HCT116 (cell line): ENCODE results near the gene TSPAN3. TPM values are rescaled to one million over a fixed set of nuclear protein-coding genes. Genes with fewer than 3 reads are reported as not detected.

ENCODE experiments used
- ATAC-seq: fragments of 200-7000 bp; cut with Tn5 transposase; 2 replicates; pipeline ENCODE4 v1.9.1; 2020; ENCODE audit warnings: mild to moderate bottlenecking, moderate library complexity
- BruUV-seq: library from RNA; stranded (reverse); fragments of 400-500 nt; replicated peaks from 2 replicates; lab custom pipeline; 2021; lab: Mats Ljungman, UMichigan
- CTCF ChIA-PET: fragments of 300-600 bp; sonication (Branson Sonifier 250); formaldehyde crosslinking; loops from one replicate; lab custom pipeline; 2021; ENCODE audit warnings: antibody characterized with exemption; lab: Charles Lee
- POLR2A ChIA-PET: fragments of 300-600, 350-600 bp; sonication (Branson Sonifier 250); formaldehyde crosslinking; loops from one replicate; lab custom pipeline; 2021; ENCODE audit warnings: antibody characterized with exemption; lab: Charles Lee
- RAD21 ChIA-PET, 2 experiments: fragments of 300-600 bp; sonication (Branson Sonifier 250); formaldehyde crosslinking; loops; one replicate each; lab custom pipeline; 2023; ENCODE audit warnings: low total read pairs in 2 of 2; ENCODE audit not compliant: uncharacterized antibody in 2 of 2, unreplicated experiment in 2 of 2, low non-redundant PET in 1 of 2; lab: Charles Lee
- DNase-seq: peaks from one replicate; pipeline ENCODE4 v3.0.0-alpha.2; 2010; ENCODE audit warnings: low read depth, low spot score
- H2AFZ ChIP-seq: fragments of 200-600 bp; shearing (Covaris generic), sonication (generic); 2 replicates; pipeline ENCODE4 v1.6.1; 2017; ENCODE audit warnings: low read depth, mixed run types, mixed read lengths, antibody characterized with exemption, low read length; ENCODE audit not compliant: poor library complexity, severe bottlenecking
- H3K27ac ChIP-seq: 2 replicates; pipeline ENCODE4 v1.5.1; 2012; ENCODE audit warnings: low read depth, low read length
- H3K27me3 ChIP-seq: fragments of 200-600 bp; sonication (generic); 2 replicates; pipeline ENCODE4 v1.6.1; 2016; ENCODE audit warnings: mixed run types, low read length, mixed read lengths; ENCODE audit not compliant: insufficient read depth
- H3K36me3 ChIP-seq, 2 experiments: fragments of 200-500 bp in 1 of 2; fragments of 200-600 bp in 1 of 2; sonication (Bioruptor generic) in 1 of 2; sonication (generic) in 1 of 2; 2 replicates each; pipeline versions ENCODE4 v1.5.1 to v1.6.1; 2014 to 2016; ENCODE audit warnings: low read length in 2 of 2, inconsistent platforms in 1 of 2, mixed read lengths in 1 of 2, mixed run types in 1 of 2; ENCODE audit not compliant: insufficient read depth in 2 of 2, control insufficient read depth in 1 of 2
- H3K4me1 ChIP-seq, 2 experiments: fragments of 200-600 bp in 1 of 2; sonication (generic) in 1 of 2; 2 replicates each; pipeline versions ENCODE4 v1.5.1 to v1.6.1; 2012 to 2017; ENCODE audit warnings: low read length in 2 of 2, inconsistent platforms in 1 of 2, mild to moderate bottlenecking in 1 of 2, mixed read lengths in 1 of 2, mixed run types in 1 of 2, moderate library complexity in 1 of 2; ENCODE audit not compliant: insufficient read depth in 2 of 2, control insufficient read depth in 1 of 2
- H3K4me2 ChIP-seq: fragments of 200-600 bp; sonication (generic); 2 replicates; pipeline ENCODE4 v1.6.1; 2017; ENCODE audit warnings: mixed run types, low read length, mixed read lengths
- H3K4me3 ChIP-seq, 2 experiments: fragments of 200-600 bp in 1 of 2; sonication (generic) in 1 of 2; replicated peaks in 1 of 2; 2 replicates each; pipeline ENCODE4 v1.5.1; 2011 to 2016; ENCODE audit warnings: low read length in 2 of 2, control low read depth in 1 of 2, low read depth in 1 of 2, mild to moderate bottlenecking in 1 of 2, mixed read lengths in 1 of 2, mixed run types in 1 of 2
- H3K79me2 ChIP-seq: fragments of 200-600 bp; sonication (generic); 2 replicates; pipeline ENCODE4 v1.6.1; 2017; ENCODE audit warnings: mild to moderate bottlenecking, mixed run types, low read length, moderate library complexity, mixed read lengths; ENCODE audit not compliant: insufficient read depth
- H3K9ac ChIP-seq: fragments of 200-600 bp; sonication (generic); 2 replicates; pipeline ENCODE4 v1.6.1; 2016; ENCODE audit warnings: low read length, mixed read lengths
- H3K9me2 ChIP-seq: fragments of 200-600 bp; sonication (generic), shearing (Covaris generic); 2 replicates; pipeline ENCODE4 v1.6.1; 2017; ENCODE audit warnings: mixed run types, mild to moderate bottlenecking, moderate library complexity; ENCODE audit not compliant: insufficient read depth
- H3K9me3 ChIP-seq, 2 experiments: fragments of 200-500 bp in 1 of 2; fragments of 200-600 bp in 1 of 2; sonication (Bioruptor generic) in 1 of 2; sonication (generic) in 1 of 2; 2 replicates each; pipeline ENCODE4 v1.6.1; 2014 to 2017; ENCODE audit warnings: low read length in 2 of 2, mixed read lengths in 2 of 2, inconsistent platforms in 1 of 2, low read depth in 1 of 2, mild to moderate bottlenecking in 1 of 2, mixed run types in 1 of 2, moderate library complexity in 1 of 2; ENCODE audit not compliant: control insufficient read depth in 1 of 2, insufficient read depth in 1 of 2
- H4K20me1 ChIP-seq: fragments of 200-600 bp; sonication (generic), shearing (Covaris generic); 2 replicates; pipeline ENCODE4 v1.6.1; 2017; ENCODE audit warnings: mixed run types, mild to moderate bottlenecking, moderate library complexity; ENCODE audit not compliant: insufficient read depth
- ATF3 ChIP-seq: IDR thresholded peaks from 2 replicates; pipeline ENCODE4 v1.6.1; 2012
- CBX3 ChIP-seq: IDR thresholded peaks from 2 replicates; pipeline ENCODE4 v1.6.1; 2012; ENCODE audit warnings: low read depth
- CEBPB ChIP-seq: IDR thresholded peaks from 2 replicates; pipeline ENCODE4 v1.6.1; 2012; ENCODE audit warnings: low read depth
- EZH2phosphoT487 ChIP-seq: fragments of 200-600 bp; IDR thresholded peaks from 2 replicates; pipeline ENCODE4 v1.6.1; 2018; ENCODE audit warnings: antibody characterized with exemption, borderline replicate concordance
- FOSL1 ChIP-seq: IDR thresholded peaks from 2 replicates; pipeline ENCODE4 v1.6.1; 2012; ENCODE audit warnings: low read depth
- JUND ChIP-seq: IDR thresholded peaks from 2 replicates; pipeline ENCODE4 v1.6.1; 2012
- POLR2A ChIP-seq: IDR thresholded peaks from 2 replicates; pipeline ENCODE4 v1.7.0; 2011; ENCODE audit warnings: borderline replicate concordance; ENCODE audit not compliant: insufficient read depth, insufficient read length; ENCODE audit errors: extremely low read depth
- POLR2AphosphoS5 ChIP-seq: IDR thresholded peaks from 2 replicates; pipeline ENCODE4 v1.6.1; 2011; ENCODE audit warnings: mild to moderate bottlenecking, low read depth, low read length, moderate library complexity
- SIN3A ChIP-seq: IDR thresholded peaks from 2 replicates; pipeline ENCODE4 v1.6.1; 2012; ENCODE audit warnings: low read depth
- SRF ChIP-seq: IDR thresholded peaks from 2 replicates; pipeline ENCODE4 v1.6.1; 2012; ENCODE audit warnings: low read depth
- TCF7L2 ChIP-seq: IDR thresholded peaks from 2 replicates; pipeline ENCODE4 v1.7.0; 2011; ENCODE audit warnings: borderline replicate concordance, inconsistent platforms; ENCODE audit not compliant: insufficient read depth, insufficient read length; ENCODE audit errors: extremely low read depth
- YY1 ChIP-seq: IDR thresholded peaks from 2 replicates; pipeline ENCODE4 v1.6.1; 2011; ENCODE audit warnings: low read length, low read depth, moderate library complexity, mild to moderate bottlenecking; ENCODE audit not compliant: insufficient replicate concordance; ENCODE audit errors: extremely low read depth
- ZBTB33 ChIP-seq: IDR thresholded peaks from 2 replicates; pipeline ENCODE4 v1.6.1; 2011; ENCODE audit warnings: mild to moderate bottlenecking, low read length, moderate library complexity; ENCODE audit not compliant: insufficient replicate concordance; ENCODE audit errors: extremely low read depth
- ZFX ChIP-seq: fragments of 450-650 bp; IDR thresholded peaks from 2 replicates; pipeline ENCODE4 v1.6.1; 2017
- intact Hi-C: fragments of 100-400 bp; cut with micrococcal nuclease; formaldehyde crosslinking; loops from 2 replicates; pipeline ENCODE4 v1.10.0; 2022
- total RNA-seq: library from RNA; stranded (reverse); gene quantifications from one replicate; pipeline ENCODE4 v1.2.1, GENCODE V29; 2021; ENCODE audit not compliant: unreplicated experiment
- TF ChIP-seq, protein P1 (sequence below): IDR thresholded peaks from 2 replicates; pipeline ENCODE4 v1.6.1; 2012

The TSPAN3 gene
- total RNA-seq, 1 experiment from 2014 or later, result 140 TPM

GRCh38 chr15:77001966-77002365 is 68.9 kb downstream of the TSPAN3 start:
- H3K4me1 ChIP-seq, result no peaks in the 10 kb centered on the region
- no peak for TF ChIP-seq CBX3
- TF ChIP-seq CEBPB, result no peak
- no peak for TF ChIP-seq JUND
- no peak for TF ChIP-seq FOSL1
- no peak for TF ChIP-seq TCF7L2
- TF ChIP-seq, protein P1, sequence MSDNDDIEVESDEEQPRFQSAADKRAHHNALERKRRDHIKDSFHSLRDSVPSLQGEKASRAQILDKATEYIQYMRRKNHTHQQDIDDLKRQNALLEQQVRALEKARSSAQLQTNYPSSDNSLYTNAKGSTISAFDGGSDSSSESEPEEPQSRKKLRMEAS, result no peak
- no peak for TF ChIP-seq EZH2phosphoT487
- no peak for TF ChIP-seq YY1
- TF ChIP-seq POLR2A, result no peak
- ATAC-seq, result no peak
- H3K9ac ChIP-seq, result no peak overlapping the region
- no peaks in the 10 kb centered on the region for H3K79me2 ChIP-seq
- BruUV-seq, result no TSS peak
- no peak overlapping the region for H3K27ac ChIP-seq
- H3K4me2 ChIP-seq, result no peak overlapping the region
- no peaks in the 10 kb centered on the region for H3K27me3 ChIP-seq
- ChIA-PET POLR2A (no interaction called here), RAD21 (no interaction called here), CTCF (no interaction called here)
- no peaks in the 10 kb centered on the region for H3K36me3 ChIP-seq
- H3K4me3 ChIP-seq, result no peak overlapping the region
- H3K9me3 ChIP-seq, result no peaks in the 10 kb centered on the region
- no peak for DNase-seq
- H2AFZ ChIP-seq, result no peak overlapping the region
- intact Hi-C loops, result no loop called here
- no peaks in the 10 kb centered on the region for H3K9me2 ChIP-seq
- no peaks in the 10 kb centered on the region for H4K20me1 ChIP-seq

GRCh38 chr15:77001351-77001750 is 69.6 kb downstream of the TSPAN3 start:
- H3K36me3 ChIP-seq, result no peaks in the 10 kb centered on the region
- H3K9ac ChIP-seq, result no peak overlapping the region
- intact Hi-C loops, result no loop called here
- BruUV-seq, result no TSS peak
- no peak overlapping the region for H3K27ac ChIP-seq
- no peaks in the 10 kb centered on the region for H3K4me1 ChIP-seq
- ATAC-seq (no peak), DNase-seq (no peak)
- RAD21 ChIA-PET, result no interaction called here
- no peak overlapping the region for H2AFZ ChIP-seq
- no peak overlapping the region for H3K4me2 ChIP-seq
- no peaks in the 10 kb centered on the region for H3K9me3 ChIP-seq
- no peak for TF ChIP-seq ZFX
- TF ChIP-seq TCF7L2, result no peak
- no peak for TF ChIP-seq SIN3A
- no peak for TF ChIP-seq POLR2A
- TF ChIP-seq JUND, result no peak
- TF ChIP-seq ZBTB33, result no peak
- no peak for TF ChIP-seq ATF3
- TF ChIP-seq POLR2AphosphoS5, result no peak
- TF ChIP-seq SRF, result no peak
- CTCF ChIA-PET, result no interaction called here
- POLR2A ChIA-PET, result no interaction called here
- no peaks in the 10 kb centered on the region for H4K20me1 ChIP-seq
- no peak overlapping the region for H3K4me3 ChIP-seq
- H3K79me2 ChIP-seq, result no peaks in the 10 kb centered on the region
- H3K27me3 ChIP-seq, result no peaks in the 10 kb centered on the region
- no peaks in the 10 kb centered on the region for H3K9me2 ChIP-seq
